NCI-H82 (cell line): Measurements from ENCODE around the gene GCSAM.
A peak's percentile ranks its signal among the peaks of the same experiment; 100 is the strongest.

Experiments
- DNase-seq: peaks from one replicate; lab custom pipeline; 2025; lab: John Stamatoyannopoulos, UW

The GCSAM gene

GRCh38 chr3:112132975-112133448, at the start of gene GCSAM:
TSS of gene GCSAM (minus strand) at chr3:112133248. CDS start at chr3:112133120, 128 bp downstream.
- no peak for DNase-seq

GRCh38 chr3:112175646-112176045, 42.6 kb upstream of the GCSAM start:
- DNase-seq = no peak

- DNase-seq = no peak
Observed at GRCh38 chr3:112175037-112175436, 42.0 kb upstream of the GCSAM start.

- DNase-seq = no peak
Observed at GRCh38 chr3:112171144-112171543, 38.1 kb upstream of the GCSAM start.

GRCh38 chr3:112170046-112170445, 37.0 kb upstream of the GCSAM start:
- DNase-seq = no peak

- DNase-seq = no peak
Observed at GRCh38 chr3:112167758-112168157, 34.7 kb upstream of the GCSAM start.

GRCh38 chr3:112149136-112149535, 16.1 kb upstream of the GCSAM start:
- no peak for DNase-seq

GRCh38 chr3:112143689-112144088, 10.6 kb upstream of the GCSAM start:
- DNase-seq = no peak

GRCh38 chr3:112143251-112143650, 10.2 kb upstream of the GCSAM start:
- no peak for DNase-seq

GRCh38 chr3:112141293-112141692, 8.2 kb upstream of the GCSAM start:
- no peak for DNase-seq

- no peak for DNase-seq
Observed at GRCh38 chr3:112140584-112140983, 7.5 kb upstream of the GCSAM start.

- no peak for DNase-seq
Observed at GRCh38 chr3:112138219-112138969, 5.3 kb upstream of the GCSAM start.

GRCh38 chr3:112137781-112138180, 4.7 kb upstream of the GCSAM start:
- DNase-seq = no peak

- DNase-seq = peak; percentile 83
Observed at GRCh38 chr3:112136959-112137693, 4.1 kb upstream of the GCSAM start.

GRCh38 chr3:112136046-112136445, 3.0 kb upstream of the GCSAM start:
- DNase-seq = no peak

GRCh38 chr3:112134335-112135124, 1.5 kb upstream of the GCSAM start:
- no peak for DNase-seq

GRCh38 chr3:112133626-112134334, 732 bp upstream of the GCSAM start:
- DNase-seq = no peak

GRCh38 chr3:112132554-112132953, 494 bp downstream of the GCSAM start:
- no peak for DNase-seq

GRCh38 chr3:112132088-112132487, 960 bp downstream of the GCSAM start:
- no peak for DNase-seq

- DNase-seq = no peak
Observed at GRCh38 chr3:112131111-112131510, 1.9 kb downstream of the GCSAM start.

GRCh38 chr3:112130638-112130993, 2.4 kb downstream of the GCSAM start:
- no peak for DNase-seq
